BJ (cell line): ENCODE data around the gene HDAC9. TPM values are rescaled to one million over a fixed set of nuclear protein-coding genes. Genes with fewer than 3 reads are reported as not detected.

ENCODE experiments used
- CTCF ChIA-PET: fragments of 350-600 bp; formaldehyde crosslinking; extraction: SDS; loops from one replicate; lab custom pipeline; 2021; ENCODE audit warnings: antibody characterized with exemption, inconsistent platforms; lab: Yijun Ruan, JAX
- POLR2A ChIA-PET: fragments of 300-600 bp; sonication (Branson Sonifier 250); formaldehyde crosslinking; extraction: SDS; loops from one replicate; lab custom pipeline; 2021; ENCODE audit warnings: antibody characterized with exemption; lab: Charles Lee
- DNase-seq: peaks from one replicate; pipeline ENCODE4 v3.0.0-alpha.2; 2011; ENCODE audit warnings: low read depth
- H3K27me3 ChIP-seq: 2 replicates; pipeline ENCODE4 v1.6.0; 2011; ENCODE audit warnings: low read length; ENCODE audit not compliant: control insufficient read depth, insufficient read depth
- H3K36me3 ChIP-seq: 2 replicates; pipeline ENCODE4 v1.5.1; 2011; ENCODE audit warnings: low read length; ENCODE audit not compliant: control insufficient read depth, insufficient read depth
- H3K4me3 ChIP-seq: 2 replicates; pipeline ENCODE4 v1.5.1; 2011; ENCODE audit warnings: low read depth, mild to moderate bottlenecking, control low read depth, low read length
- CTCF ChIP-seq: IDR thresholded peaks from 2 replicates; pipeline ENCODE4 v1.5.1; 2011; ENCODE audit warnings: low read depth, mild to moderate bottlenecking, control low read depth, inconsistent platforms, low read length, moderate library complexity; ENCODE audit not compliant: insufficient read depth
- polyA plus RNA-seq: library from polyadenylated mRNA; depleted of rRNA; stranded (reverse); fragments of >200 nt; gene quantifications from 2 replicates; pipeline ENCODE4 v1.2.3, GENCODE V29; 2011

The HDAC9 gene
- polyA plus RNA-seq, 1 experiment, result 14.7 TPM

DNA sequence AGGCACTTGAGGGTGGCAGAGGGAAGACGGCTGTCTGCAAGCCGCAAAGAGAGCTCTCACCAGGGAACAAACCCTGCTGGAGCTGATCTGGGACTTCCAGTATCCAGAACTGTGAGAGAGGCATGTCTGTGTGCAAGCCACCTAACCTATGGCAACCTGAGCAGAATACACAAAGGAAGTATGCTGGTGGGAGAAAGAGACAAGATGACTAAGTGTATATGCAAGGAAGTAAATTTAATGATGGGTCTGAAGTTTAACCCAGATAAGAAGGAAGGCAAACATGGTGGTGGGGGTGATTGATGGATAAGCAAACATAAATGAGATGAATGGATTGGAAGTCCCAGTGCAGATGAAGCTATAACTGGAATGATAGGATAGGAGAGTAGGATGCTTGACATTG is 328.6 kb downstream of the HDAC9 start:
- H3K4me3 ChIP-seq, result no peak overlapping the region
- H3K27me3 ChIP-seq, result no peaks in the 10 kb centered on the region
- DNase-seq, result no peak
- H3K36me3 ChIP-seq, result no peaks in the 10 kb centered on the region
- CTCF ChIA-PET, result no interaction called here
- POLR2A ChIA-PET, result no interaction called here
- TF ChIP-seq CTCF, result no peak

DNA sequence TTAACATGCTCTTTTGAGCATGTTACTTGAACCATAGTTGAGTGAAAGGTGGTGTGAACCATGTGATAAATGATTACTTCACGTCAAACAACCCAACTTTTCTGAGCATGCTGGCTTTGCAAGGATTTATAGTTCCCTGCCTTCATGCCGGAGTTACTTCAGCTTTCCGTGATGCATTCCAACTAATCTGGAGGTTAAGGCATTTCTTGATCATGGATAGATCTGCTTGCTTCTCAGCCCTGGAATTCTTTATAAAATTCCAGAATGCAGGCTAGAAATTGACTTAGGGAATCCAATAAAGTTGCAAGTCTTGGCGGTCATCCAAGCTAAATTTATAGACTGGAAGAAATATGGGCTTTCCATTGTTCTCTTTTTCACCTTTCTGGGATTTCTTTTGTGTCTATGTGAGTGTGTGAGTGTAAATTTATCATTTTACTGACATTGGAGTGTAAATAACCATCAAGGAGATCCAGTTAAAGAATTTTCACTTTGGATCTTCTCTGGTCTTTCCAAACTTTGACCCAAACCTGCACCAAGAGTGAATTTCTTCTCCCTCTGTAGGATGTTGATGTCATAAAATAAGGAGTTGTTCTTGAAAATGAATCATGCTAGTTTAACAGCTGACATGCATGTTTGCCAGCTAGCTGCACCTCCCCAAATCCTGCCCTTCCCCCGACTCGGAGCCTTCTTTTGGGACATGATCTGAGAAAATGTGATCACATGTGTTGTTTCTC is 332.9 kb downstream of the HDAC9 start:
- no peak for TF ChIP-seq CTCF
- no peak overlapping the region for H3K4me3 ChIP-seq
- DNase-seq, result no peak
- no peaks in the 10 kb centered on the region for H3K27me3 ChIP-seq
- no peaks in the 10 kb centered on the region for H3K36me3 ChIP-seq
- POLR2A ChIA-PET, result no interaction called here
- CTCF ChIA-PET, result interaction anchor here (0.8 kb wide), 1 partner anchor 56 kb away, joined by 3 read pairs; no protein-coding TSS in a partner anchor

DNA sequence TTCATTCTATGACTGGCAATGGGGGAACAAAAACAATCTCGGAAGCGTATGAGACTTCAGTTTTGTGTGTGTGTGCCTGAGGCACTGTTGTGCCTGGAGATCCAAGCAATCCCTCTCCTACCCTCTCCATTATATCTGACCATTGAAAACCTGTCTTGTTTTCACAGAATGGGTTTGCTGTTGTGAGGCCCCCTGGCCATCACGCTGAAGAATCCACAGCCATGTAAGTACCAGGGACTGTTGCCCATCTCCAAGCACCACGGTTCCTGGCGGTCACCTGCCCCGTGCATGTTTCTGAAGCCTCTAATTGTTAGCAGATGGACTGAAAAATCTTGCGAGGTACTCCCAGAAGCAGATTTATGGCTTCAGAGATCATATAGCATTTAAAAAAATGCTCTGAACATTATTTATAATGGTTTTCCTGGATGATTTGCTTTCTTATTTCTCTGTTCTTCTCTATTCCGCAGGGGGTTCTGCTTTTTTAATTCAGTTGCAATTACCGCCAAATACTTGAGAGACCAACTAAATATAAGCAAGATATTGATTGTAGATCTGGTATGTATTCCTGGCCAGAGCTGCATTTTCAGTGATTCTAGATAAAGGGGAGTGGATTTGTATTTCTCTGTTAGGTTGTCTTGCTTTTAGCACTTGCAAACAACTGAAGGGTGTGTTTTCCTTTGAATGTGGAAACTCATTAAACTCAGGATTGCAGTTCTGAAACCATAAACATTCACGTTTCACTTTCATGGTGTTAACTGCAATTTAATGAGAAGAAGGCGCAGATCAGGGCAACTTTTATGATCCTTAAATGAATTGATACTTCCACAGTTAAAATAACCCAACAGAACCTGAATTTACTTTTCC is 333.7 kb downstream of the HDAC9 start:
- ChIA-PET CTCF (interaction anchor here (0.8 kb wide), 1 partner anchor 57 kb away, joined by 3 read pairs; no protein-coding TSS in a partner anchor), POLR2A (no interaction called here)
- no peak for DNase-seq
- Histone ChIP-seq H3K36me3 (no peaks in the 10 kb centered on the region), H3K27me3 (no peaks in the 10 kb centered on the region), H3K4me3 (no peak overlapping the region)
- no peak for TF ChIP-seq CTCF

GRCh38 chr7:18829858-18830285 is 334.3 kb downstream of the HDAC9 start:
- H3K27me3 ChIP-seq, result no peaks in the 10 kb centered on the region
- CTCF ChIA-PET, result interaction anchor here (1.8 kb wide), 1 partner anchor 14 kb away, joined by 4 read pairs; no protein-coding TSS in a partner anchor
- H3K36me3 ChIP-seq, result no peaks in the 10 kb centered on the region
- TF ChIP-seq CTCF, result no peak
- POLR2A ChIA-PET, result no interaction called here
- H3K4me3 ChIP-seq, result no peak overlapping the region
- DNase-seq, result peak; percentile 62

- Histone ChIP-seq H3K4me3 (no peak overlapping the region), H3K27me3 (no peaks in the 10 kb centered on the region), H3K36me3 (no peaks in the 10 kb centered on the region)
- POLR2A ChIA-PET, result interaction anchor here (0.6 kb wide), 1 partner anchor 267 kb away, joined by 3 read pairs; no protein-coding TSS in a partner anchor
- TF ChIP-seq CTCF, result no peak
- CTCF ChIA-PET, result interaction anchor here (1.4 to 1.8 kb wide), 2 partner anchors 12 to 50 kb away, joined by 4 read pairs; no protein-coding TSS in a partner anchor
- no peak for DNase-seq
Observed at GRCh38 chr7:18831419-18831818, 335.9 kb downstream of the HDAC9 start.
